ENCODE measurements around the gene CLBA1. TPM values are rescaled to one million over a fixed set of nuclear protein-coding genes. Genes with fewer than 3 reads are reported as not detected.

Gene CLBA1
- total RNA-seq, 3 donors from 2014 or later, result 6.0 to 8.4 (median 6.9) TPM

DNA sequence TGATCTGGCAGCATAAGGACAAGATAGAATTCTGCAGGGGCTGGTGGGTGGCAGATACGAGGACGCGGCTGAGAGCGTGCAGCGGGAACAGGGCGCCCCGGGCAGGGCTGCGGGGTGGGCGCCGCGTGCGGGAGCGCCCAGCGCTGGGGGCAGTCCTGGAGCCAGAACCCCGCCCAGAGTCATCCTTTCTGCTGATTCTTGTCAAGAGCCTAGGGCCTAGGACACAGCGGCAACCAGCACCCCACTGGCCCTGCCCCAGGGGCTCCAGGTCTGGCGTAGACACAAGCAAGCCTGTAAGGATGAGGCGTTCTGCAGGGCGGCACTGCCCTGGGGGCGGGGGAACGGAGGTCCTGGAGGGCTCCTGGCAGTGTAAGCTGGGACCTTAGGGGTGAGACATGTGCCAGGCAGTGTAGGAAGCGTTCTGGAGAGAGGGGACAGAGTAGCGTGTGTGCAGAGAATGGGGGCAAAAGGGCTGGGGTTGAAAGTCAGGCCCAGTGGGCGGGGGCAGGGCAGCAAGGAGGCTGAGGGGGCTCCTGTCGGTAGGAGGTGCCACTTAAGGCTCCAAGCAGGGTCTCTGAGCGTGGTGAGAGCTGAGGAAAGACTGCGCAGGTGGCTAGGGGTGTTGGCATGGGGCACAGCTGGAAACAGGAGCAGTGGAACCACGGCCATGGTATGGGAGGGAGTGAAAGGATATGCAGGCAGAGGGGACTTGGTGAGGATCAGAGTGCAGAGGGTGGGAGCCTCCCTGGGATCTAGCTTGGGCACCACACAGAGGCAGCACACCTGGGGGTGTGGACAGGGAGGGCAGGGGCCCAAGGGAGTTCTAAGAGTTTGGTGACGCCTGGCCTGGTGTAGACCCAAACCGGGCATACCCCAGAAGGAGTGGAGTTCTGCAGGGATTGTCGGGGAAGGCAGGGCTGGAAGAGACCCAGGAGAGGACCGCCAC is 6.6 kb upstream of the CLBA1 start:
- DNase-seq, result peak in 2 of 3 donors; percentile 13 to 36
- no peak for ATAC-seq
- intact Hi-C loops (cut with DNase I, micrococcal nuclease), result loop anchor here (10.0 kb wide), 1 partner anchor 66 kb away; no protein-coding TSS in a partner anchor
- H3K4me3 ChIP-seq, result no peak overlapping the region
- H3K36me3 ChIP-seq (ENCODE audit: low read depth), result no peaks in the 10 kb centered on the region
- peaks cover 31% of the 10 kb centered on the region for H3K4me1 ChIP-seq (ENCODE audit: low read depth)
- no peaks in the 10 kb centered on the region for H3K9me3 ChIP-seq
- TF ChIP-seq, protein P1, sequence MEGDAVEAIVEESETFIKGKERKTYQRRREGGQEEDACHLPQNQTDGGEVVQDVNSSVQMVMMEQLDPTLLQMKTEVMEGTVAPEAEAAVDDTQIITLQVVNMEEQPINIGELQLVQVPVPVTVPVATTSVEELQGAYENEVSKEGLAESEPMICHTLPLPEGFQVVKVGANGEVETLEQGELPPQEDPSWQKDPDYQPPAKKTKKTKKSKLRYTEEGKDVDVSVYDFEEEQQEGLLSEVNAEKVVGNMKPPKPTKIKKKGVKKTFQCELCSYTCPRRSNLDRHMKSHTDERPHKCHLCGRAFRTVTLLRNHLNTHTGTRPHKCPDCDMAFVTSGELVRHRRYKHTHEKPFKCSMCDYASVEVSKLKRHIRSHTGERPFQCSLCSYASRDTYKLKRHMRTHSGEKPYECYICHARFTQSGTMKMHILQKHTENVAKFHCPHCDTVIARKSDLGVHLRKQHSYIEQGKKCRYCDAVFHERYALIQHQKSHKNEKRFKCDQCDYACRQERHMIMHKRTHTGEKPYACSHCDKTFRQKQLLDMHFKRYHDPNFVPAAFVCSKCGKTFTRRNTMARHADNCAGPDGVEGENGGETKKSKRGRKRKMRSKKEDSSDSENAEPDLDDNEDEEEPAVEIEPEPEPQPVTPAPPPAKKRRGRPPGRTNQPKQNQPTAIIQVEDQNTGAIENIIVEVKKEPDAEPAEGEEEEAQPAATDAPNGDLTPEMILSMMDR (IDR thresholded peaks at IDR 0.05), result no peak

DNA sequence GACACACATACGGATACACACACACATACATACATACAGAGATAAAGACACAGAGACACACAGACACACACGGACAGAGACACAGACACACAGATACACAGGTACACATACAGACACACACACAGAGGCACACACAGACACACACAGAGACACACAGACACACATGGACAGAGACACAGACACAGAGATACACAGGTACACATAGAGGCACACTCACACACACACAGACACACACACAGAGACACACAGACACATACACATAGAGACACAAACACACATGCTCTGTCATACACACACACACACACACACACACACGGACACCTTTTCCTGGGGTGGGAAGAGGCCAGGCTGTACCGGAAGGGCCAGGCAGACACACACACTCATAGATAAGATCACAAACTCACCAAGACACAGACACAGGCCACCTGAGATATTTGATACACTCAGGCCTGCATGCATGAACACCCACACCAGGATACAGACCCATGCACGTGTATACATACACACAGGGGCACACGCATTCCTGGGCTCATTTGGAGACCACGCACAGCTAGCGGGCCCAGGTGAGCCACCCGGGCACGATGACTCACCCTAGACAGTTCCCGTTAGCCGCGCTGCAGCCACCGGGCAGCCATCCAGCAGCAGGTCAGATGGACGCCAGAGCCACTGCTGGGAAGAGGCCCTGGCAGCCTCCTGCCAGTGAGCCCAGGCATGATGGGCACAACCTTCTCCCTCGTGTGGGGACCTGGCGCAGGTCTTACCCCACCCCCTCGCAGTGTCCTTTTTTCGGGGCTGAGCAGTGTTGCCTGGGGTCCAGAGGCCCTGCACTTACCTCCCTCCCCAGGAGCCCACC is 5.6 kb upstream of the CLBA1 start:
- Histone ChIP-seq H3K4me3 (no peak overlapping the region), H3K4me1 (ENCODE audit: low read depth) (peaks cover 25% of the 10 kb centered on the region), H3K36me3 (ENCODE audit: low read depth) (no peaks in the 10 kb centered on the region), H3K9me3 (no peaks in the 10 kb centered on the region)
- peak in 1 of 3 donors; percentile 35 for DNase-seq
- no peak for ATAC-seq
- intact Hi-C loops (cut with DNase I, micrococcal nuclease), result loop anchor here (10.0 kb wide), 1 partner anchor 65 kb away; no protein-coding TSS in a partner anchor
- TF ChIP-seq, protein P1 (IDR thresholded peaks at IDR 0.05), result no peak

DNA sequence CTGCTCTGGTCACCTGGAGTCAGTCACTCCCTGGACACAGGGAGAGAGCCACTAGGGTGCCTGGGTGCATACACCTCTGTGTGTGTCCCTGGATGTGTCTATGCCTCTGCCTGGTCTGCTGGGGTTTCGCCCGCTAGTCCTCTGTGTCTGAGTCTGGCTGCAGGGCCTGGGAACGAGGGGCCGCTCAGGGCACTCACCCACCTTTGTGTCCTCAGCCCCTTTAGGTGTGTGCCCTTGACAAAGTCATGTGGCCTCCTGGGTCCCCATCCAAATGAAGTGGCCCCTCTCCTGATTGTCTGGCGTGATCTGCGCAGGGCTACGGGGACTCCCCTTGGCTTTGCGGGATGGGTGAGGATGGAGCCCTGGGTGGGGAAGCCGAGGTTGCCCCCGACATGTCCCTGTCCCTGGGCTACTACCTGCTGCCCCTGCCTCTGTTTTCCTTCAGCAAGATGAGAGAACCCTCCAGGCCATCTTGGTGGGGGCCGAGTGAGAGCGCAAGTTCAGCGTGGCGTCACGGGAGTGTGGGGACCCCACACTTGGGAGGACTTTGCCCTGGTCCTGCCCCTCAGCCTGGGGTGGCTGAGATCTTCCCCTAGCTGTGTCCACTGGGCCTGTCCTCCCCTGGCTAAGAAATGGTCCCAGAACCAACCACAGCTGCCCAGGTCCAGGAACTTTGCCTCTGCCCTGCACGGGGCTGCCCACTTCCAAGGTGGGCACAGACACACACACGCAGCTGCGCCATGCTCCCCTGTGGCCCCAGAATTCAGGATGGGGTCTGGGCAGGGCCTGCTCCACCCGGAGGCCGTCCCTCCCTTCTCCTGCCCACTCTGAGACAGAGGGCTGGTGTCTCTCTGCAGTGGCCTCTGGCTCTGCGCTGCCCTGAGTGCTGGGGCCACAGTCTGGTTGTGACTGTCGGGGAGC is 4.7 kb upstream of the CLBA1 start:
- no peak for ATAC-seq
- Histone ChIP-seq H3K36me3 (ENCODE audit: low read depth) (no peaks in the 10 kb centered on the region), H3K4me1 (ENCODE audit: low read depth) (peaks cover 21% of the 10 kb centered on the region), H3K4me3 (no peak overlapping the region), H3K9me3 (no peaks in the 10 kb centered on the region)
- TF ChIP-seq, protein P1 (IDR thresholded peaks at IDR 0.05), result no peak
- peak in 1 of 3 donors; percentile 20 for DNase-seq
- intact Hi-C loops (cut with DNase I, micrococcal nuclease), result no loop called here

DNA sequence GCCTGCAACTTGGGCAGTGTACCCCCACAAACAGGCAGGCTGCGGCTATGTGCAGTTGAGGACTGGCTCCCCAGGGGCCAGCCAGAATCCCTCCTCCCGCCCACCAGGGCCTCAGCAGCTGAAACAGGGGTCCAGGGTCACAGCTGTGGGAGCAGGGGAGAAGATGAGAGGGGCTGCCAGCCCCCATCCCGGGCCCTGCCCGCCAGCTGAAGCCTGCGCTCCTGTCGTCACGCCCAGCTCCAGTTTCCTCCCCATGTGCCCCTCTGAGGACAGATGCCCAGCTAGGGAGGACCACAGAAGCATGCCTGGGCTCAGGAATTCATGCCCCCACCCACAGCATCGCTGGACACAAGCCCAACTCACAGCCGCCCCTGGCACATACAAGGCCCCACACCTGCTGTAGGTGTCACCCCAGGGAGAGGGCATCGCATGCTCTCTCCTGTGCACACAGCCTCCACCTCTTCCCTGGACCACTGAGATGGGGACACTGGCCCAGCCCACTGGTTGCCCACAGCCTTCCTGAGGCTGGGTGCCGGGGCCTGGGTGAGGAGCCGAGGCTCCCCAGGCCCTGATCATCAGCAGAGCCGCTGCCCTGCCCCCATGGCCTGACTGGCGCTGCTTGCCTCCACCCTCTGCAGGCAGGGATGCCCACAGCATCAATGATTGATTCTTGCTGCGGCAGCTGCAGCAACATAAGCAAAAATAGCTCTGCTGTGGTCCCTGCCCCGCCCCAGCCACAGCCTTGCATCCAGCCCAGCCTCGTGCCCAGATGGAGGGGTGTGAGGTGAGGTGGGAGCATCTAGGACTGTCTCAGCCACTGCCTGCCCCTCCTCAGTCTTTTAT is 3.7 kb upstream of the CLBA1 start:
- Histone ChIP-seq H3K36me3 (ENCODE audit: low read depth) (no peaks in the 10 kb centered on the region), H3K4me1 (ENCODE audit: low read depth) (peaks cover 15% of the 10 kb centered on the region), H3K9me3 (no peaks in the 10 kb centered on the region), H3K4me3 (no peak overlapping the region)
- no peak for ATAC-seq
- intact Hi-C loops (cut with DNase I, micrococcal nuclease), result no loop called here
- TF ChIP-seq, protein P1 (IDR thresholded peaks at IDR 0.05), result no peak
- DNase-seq, result peak in 1 of 3 donors; percentile 25

All from mucosa of descending colon (tissue), 3 donors.